Stomach (tissue), 9 donors: Measurements from ENCODE around the gene CGN. TPM values are rescaled to one million over a fixed set of nuclear protein-coding genes. Genes with fewer than 3 reads are reported as not detected.
A peak's percentile ranks its signal among the peaks of the same experiment; 100 is the strongest.

Source experiments
- DNase-seq, 2 donors: peaks; one replicate each; pipeline versions ENCODE4 v3.0.0 to v3.0.0-alpha.2; 2013 to 2019
- H3K27ac ChIP-seq, 5 donors: fragments of 200-600 bp in 4 of 5; sonication (generic) in 4 of 5; one replicate each; pipeline ENCODE4 v1.5.1; 2013 to 2019; ENCODE audit warnings: mild to moderate bottlenecking in 1 of 5, moderate library complexity in 1 of 5
- H3K27me3 ChIP-seq, 3 donors: fragments of 200-600 bp; sonication (generic); one replicate each; pipeline ENCODE4 v1.5.1; 2017 to 2019; ENCODE audit warnings: mixed run types in 1 of 3
- H3K36me3 ChIP-seq, 4 donors: fragments of 200-600 bp; sonication (generic); 1 replicate in 3 of 4; 2 replicates in 1 of 4; pipeline ENCODE4 v1.5.1; 2016 to 2019
- H3K4me1 ChIP-seq, 4 donors: fragments of 200-600 bp; sonication (generic); one replicate each; pipeline ENCODE4 v1.5.1; 2016 to 2019
- H3K4me3 ChIP-seq, 4 donors: fragments of 200-600 bp; sonication (generic) in 3 of 4; one replicate each; pipeline ENCODE4 v1.5.1; 2016 to 2019; ENCODE audit warnings: mild to moderate bottlenecking in 1 of 4
- H3K9me3 ChIP-seq, 4 donors: fragments of 200-600 bp; sonication (generic); one replicate each; pipeline ENCODE4 v1.5.1; 2016 to 2019
- EP300 ChIP-seq: sonication (generic); formaldehyde crosslinking; IDR thresholded peaks from one replicate; pipeline ENCODE4 v1.6.1; 2017; ENCODE audit warnings: antibody characterized with exemption
- POLR2A ChIP-seq, 4 donors: fragments of 450-650 bp; IDR thresholded peaks; one replicate each; pipeline ENCODE4 v1.6.1; 2016; ENCODE audit warnings: antibody characterized with exemption in 4 of 4, control low read depth in 2 of 4, mild to moderate bottlenecking in 1 of 4, moderate library complexity in 1 of 4
- POLR2AphosphoS5 ChIP-seq, 3 donors: sonication (generic); formaldehyde crosslinking; IDR thresholded peaks; one replicate each; pipeline ENCODE4 v1.6.1; 2016; ENCODE audit warnings: antibody characterized with exemption in 3 of 3
- WGBS, 5 donors: extraction: QIAGEN DNeasy Blood & Tissue Kit in 3 of 5; methylation state at CpG; one replicate each; pipeline versions ENCODE4 v1.1.5 to v1.1.7; 2013 to 2018; 5-methylcytosine and 5-hydroxymethylcytosine counted together
- intact Hi-C: fragments of 100-400 bp; cut with DNase I; formaldehyde crosslinking; loops from one replicate; pipeline ENCODE4 v1.15.1; 2023; ENCODE audit warnings: low total_unique reads
- polyA plus RNA-seq, 3 donors: library from polyadenylated mRNA; stranded (reverse); fragments of 200-250 nt; gene quantifications; one replicate each; pipeline ENCODE4 v1.2.3, GENCODE V29; 2013
- total RNA-seq, 5 donors: library from RNA; depleted of rRNA; stranded (reverse); fragments of >200 nt; gene quantifications; one replicate each; pipeline versions ENCODE4 v1.1.0 to v1.2.3, GENCODE V29; 2014 to 2016
- TF ChIP-seq, protein P1 (sequence below), 7 experiments: fragments of 450-650 bp in 4 of 7; fragments of 200-600 bp in 3 of 7; sonication (generic) in 3 of 7; IDR thresholded peaks; one replicate each; pipeline ENCODE4 v1.5.1; 2016 to 2019; ENCODE audit warnings: antibody characterized with exemption in 7 of 7, control low read depth in 2 of 7, mild to moderate bottlenecking in 1 of 7
- donor health status: healthy with polysubstance abuse.
- donor health status: Bipolar disorder and iron deficiency.
- donor health status: healthy.

The CGN gene
- total and polyA plus RNA-seq, 8 donors: 14.0 to 137 (median 26.7) TPM

DNA sequence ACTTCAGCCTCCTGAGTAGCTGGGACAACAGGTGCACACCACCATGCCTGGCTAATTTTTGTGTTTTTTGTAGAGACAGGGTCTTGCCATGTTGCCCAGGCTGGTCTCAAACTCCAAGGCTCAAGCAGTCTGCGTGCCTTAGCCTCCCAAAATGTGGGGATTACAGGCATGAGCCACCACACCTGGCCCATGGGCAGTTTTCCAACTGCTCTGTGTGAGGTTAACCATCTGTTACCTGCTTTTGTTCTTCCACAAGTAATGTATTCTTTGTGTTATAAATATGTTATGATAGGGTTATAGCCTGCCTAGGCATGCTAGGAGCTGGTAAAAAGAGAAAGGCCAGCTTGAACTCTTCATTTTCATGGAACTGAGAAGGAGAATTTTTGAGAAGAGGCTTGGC, 59.6 kb downstream of the CGN start:
- Histone ChIP-seq H3K4me3 (no peak overlapping the region), H3K9me3 (no peaks in the 10 kb centered on the region), H3K27me3 (no peaks in the 10 kb centered on the region), H3K36me3 (peaks cover 10 to 88% (median 87%) of the 10 kb centered on the region in 4 donors), H3K27ac (no peak overlapping the region), H3K4me1 (peaks cover 0 to 13% (median 2%) of the 10 kb centered on the region in 4 donors)
- TF ChIP-seq EP300: no peak
- TF ChIP-seq, protein P1, sequence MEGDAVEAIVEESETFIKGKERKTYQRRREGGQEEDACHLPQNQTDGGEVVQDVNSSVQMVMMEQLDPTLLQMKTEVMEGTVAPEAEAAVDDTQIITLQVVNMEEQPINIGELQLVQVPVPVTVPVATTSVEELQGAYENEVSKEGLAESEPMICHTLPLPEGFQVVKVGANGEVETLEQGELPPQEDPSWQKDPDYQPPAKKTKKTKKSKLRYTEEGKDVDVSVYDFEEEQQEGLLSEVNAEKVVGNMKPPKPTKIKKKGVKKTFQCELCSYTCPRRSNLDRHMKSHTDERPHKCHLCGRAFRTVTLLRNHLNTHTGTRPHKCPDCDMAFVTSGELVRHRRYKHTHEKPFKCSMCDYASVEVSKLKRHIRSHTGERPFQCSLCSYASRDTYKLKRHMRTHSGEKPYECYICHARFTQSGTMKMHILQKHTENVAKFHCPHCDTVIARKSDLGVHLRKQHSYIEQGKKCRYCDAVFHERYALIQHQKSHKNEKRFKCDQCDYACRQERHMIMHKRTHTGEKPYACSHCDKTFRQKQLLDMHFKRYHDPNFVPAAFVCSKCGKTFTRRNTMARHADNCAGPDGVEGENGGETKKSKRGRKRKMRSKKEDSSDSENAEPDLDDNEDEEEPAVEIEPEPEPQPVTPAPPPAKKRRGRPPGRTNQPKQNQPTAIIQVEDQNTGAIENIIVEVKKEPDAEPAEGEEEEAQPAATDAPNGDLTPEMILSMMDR (IDR thresholded peaks at IDR 0.05): no peak
- no peak for TF ChIP-seq POLR2AphosphoS5 (IDR thresholded peaks at IDR 0.05)
- no peak for TF ChIP-seq POLR2A (IDR thresholded peaks at IDR 0.05)
- WGBS, 5 donors: 63 to 83% (median 80%) methylated on average over 1 of the region's 1 CpG
- DNase-seq: no peak
- intact Hi-C loops: no loop called here

- 72 to 77% (median 74%) methylated on average over 12 of the region's 12 CpGs for WGBS, 5 donors
- TF ChIP-seq POLR2A (IDR thresholded peaks at IDR 0.05) (no peak), POLR2AphosphoS5 (IDR thresholded peaks at IDR 0.05) (peak in 1 of 3 donors; percentile 43)
- DNase-seq: peak; percentile 49 to 57
- Histone ChIP-seq H3K4me3 (no peak overlapping the region), H3K9me3 (no peaks in the 10 kb centered on the region), H3K27ac (peak overlapping the region in 4 of 5 donors; percentile 5 to 64 (median 32)), H3K36me3 (peaks cover 21 to 94% (median 91%) of the 10 kb centered on the region in 4 donors), H3K4me1 (peaks cover 0 to 8% (median 2%) of the 10 kb centered on the region in 4 donors), H3K27me3 (no peaks in the 10 kb centered on the region)
- intact Hi-C loops: no loop called here
These were observed 63.7 kb downstream of the CGN start for GRCh38 chr1:151574575-151575529.

DNA sequence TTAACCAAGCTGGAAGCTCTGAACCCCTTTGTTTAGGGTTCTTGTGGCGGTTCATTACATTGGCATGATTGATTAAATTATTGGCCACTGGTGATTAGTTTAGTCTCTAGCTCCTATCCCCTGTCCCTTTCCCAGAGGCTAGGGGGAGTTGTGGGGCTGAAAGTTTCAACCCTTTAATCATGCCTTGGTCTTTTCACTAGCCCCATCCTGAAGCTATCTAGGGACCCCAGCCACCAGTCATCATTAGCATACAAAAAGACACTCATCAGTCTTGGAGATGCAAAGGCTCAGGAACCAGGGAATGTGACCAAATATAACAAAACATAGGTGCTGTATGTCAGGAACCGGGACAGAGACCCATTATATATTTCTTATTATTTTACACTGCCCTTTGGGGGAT, 66.0 kb downstream of the CGN start:
- no peaks in the 10 kb centered on the region for H3K9me3 ChIP-seq
- no peak overlapping the region for H3K27ac ChIP-seq
- no peak for TF ChIP-seq EP300
- TF ChIP-seq, protein P1 (IDR thresholded peaks at IDR 0.05): no peak
- no peak for TF ChIP-seq POLR2AphosphoS5 (IDR thresholded peaks at IDR 0.05)
- TF ChIP-seq POLR2A (IDR thresholded peaks at IDR 0.05): no peak
- H3K27me3 ChIP-seq: no peaks in the 10 kb centered on the region
- no peak overlapping the region for H3K4me3 ChIP-seq
- DNase-seq: no peak
- 93 to 97% (median 95%) methylated on average over 2 of the region's 2 CpGs for WGBS, 5 donors
- intact Hi-C loops: no loop called here
- H3K36me3 ChIP-seq: peaks cover 34 to 97% (median 94%) of the 10 kb centered on the region in 4 donors
- H3K4me1 ChIP-seq: peaks cover 0 to 8% (median 2%) of the 10 kb centered on the region in 4 donors

GRCh38 chr1:151578941-151579340, 67.8 kb downstream of the CGN start:
- TF ChIP-seq, protein P1 (IDR thresholded peaks at IDR 0.05): no peak
- TF ChIP-seq EP300 (no peak), POLR2A (IDR thresholded peaks at IDR 0.05) (no peak), POLR2AphosphoS5 (IDR thresholded peaks at IDR 0.05) (no peak)

More at GRCh38 chr1:151578941-151579340, 67.8 kb downstream of the CGN start:
- intact Hi-C loops: no loop called here
- Histone ChIP-seq H3K27me3 (no peaks in the 10 kb centered on the region), H3K4me1 (peaks cover 0 to 8% (median 4%) of the 10 kb centered on the region in 4 donors), H3K27ac (no peak overlapping the region), H3K9me3 (no peaks in the 10 kb centered on the region), H3K4me3 (no peak overlapping the region), H3K36me3 (peaks cover 32 to 94% (median 88%) of the 10 kb centered on the region in 4 donors)
- no peak for DNase-seq
- 75 to 97% (median 89%) methylated on average over 1 of the region's 1 CpG for WGBS, 5 donors
